CD4-positive, alpha-beta T cell treated with Interleukin-15 for 1 hour (primary cell): ENCODE data around the gene MAML2.

Experiments used
- DNase-seq: peaks from one replicate; pipeline ENCODE4 v3.0.0-alpha.2; 2020

The MAML2 gene

GRCh38 chr11:96338910-96339705, 3.9 kb downstream of the MAML2 start:
- DNase-seq, result peak; percentile 55

- DNase-seq, result peak; percentile 29
Measured at GRCh38 chr11:96337541-96338431, 5.2 kb downstream of the MAML2 start.

- no peak for DNase-seq
Measured at GRCh38 chr11:96335388-96335787, 7.6 kb downstream of the MAML2 start.

GRCh38 chr11:96334219-96334618, 8.8 kb downstream of the MAML2 start:
- no peak for DNase-seq

- DNase-seq, result no peak
Measured at GRCh38 chr11:96333191-96333719, 9.7 kb downstream of the MAML2 start.

GRCh38 chr11:96332126-96332771, 10.7 kb downstream of the MAML2 start:
- no peak for DNase-seq

- no peak for DNase-seq
Measured at GRCh38 chr11:96331699-96332116, 11.3 kb downstream of the MAML2 start.

- DNase-seq, result no peak
Measured at GRCh38 chr11:96330511-96330859, 12.5 kb downstream of the MAML2 start.

GRCh38 chr11:96329855-96330510, 13.0 kb downstream of the MAML2 start:
- no peak for DNase-seq

GRCh38 chr11:96329419-96329818, 13.6 kb downstream of the MAML2 start:
- DNase-seq, result no peak

- DNase-seq, result no peak
Measured at GRCh38 chr11:96328395-96329010, 14.5 kb downstream of the MAML2 start.

GRCh38 chr11:96326959-96327358, 16.0 kb downstream of the MAML2 start:
- no peak for DNase-seq

GRCh38 chr11:96324912-96325311, 18.1 kb downstream of the MAML2 start:
- no peak for DNase-seq

- DNase-seq, result no peak
Measured at GRCh38 chr11:96323642-96323985, 19.4 kb downstream of the MAML2 start.

- no peak for DNase-seq
Measured at GRCh38 chr11:96322775-96323641, 20.0 kb downstream of the MAML2 start.

GRCh38 chr11:96321091-96321490, 21.9 kb downstream of the MAML2 start:
- no peak for DNase-seq

GRCh38 chr11:96319898-96320656, 22.9 kb downstream of the MAML2 start:
- no peak for DNase-seq

GRCh38 chr11:96318850-96319249, 24.1 kb downstream of the MAML2 start:
- DNase-seq, result no peak

- no peak for DNase-seq
Measured at GRCh38 chr11:96318399-96318798, 24.6 kb downstream of the MAML2 start.

GRCh38 chr11:96317985-96318384, 25.0 kb downstream of the MAML2 start:
- DNase-seq, result no peak

- no peak for DNase-seq
Measured at GRCh38 chr11:96317571-96317970, 25.4 kb downstream of the MAML2 start.
